Measurements from ENCODE around the gene MIAT.
"Not testable (repeated sequence)": the region's sequence is repeated elsewhere in the genome, so short reads cannot be mapped to it uniquely, and the experiment has no call there.

MIAT gene

GRCh38 chr22:26656891-26657851, at the start of gene MIAT:
Gene MIAT, plus strand, starts transcription at chr22:26657588.
- DNase-seq (ENCODE audit: low read depth, low spot score) = no peak

DNA sequence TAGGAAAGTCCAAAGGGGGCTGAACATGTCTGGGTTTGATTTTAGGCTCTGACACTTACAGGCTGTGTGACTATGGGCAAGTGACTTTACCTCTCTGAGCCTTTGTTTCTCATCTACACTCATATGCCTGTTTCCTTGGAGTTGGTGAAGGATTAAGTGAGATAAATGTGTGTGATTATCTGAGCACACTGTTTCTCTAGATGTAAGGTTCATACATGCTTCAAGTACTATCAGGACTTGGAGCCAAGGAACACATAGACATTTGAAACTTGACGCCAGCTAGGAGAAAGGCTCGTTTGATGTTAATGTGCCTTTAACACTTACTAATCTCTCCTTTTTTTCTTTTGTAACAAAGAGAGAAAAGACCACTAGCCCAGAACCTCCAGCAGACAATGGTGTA, 49.3 kb upstream of the MIAT start:
- DNase-seq (ENCODE audit: low read depth, low spot score) = no peak

DNA sequence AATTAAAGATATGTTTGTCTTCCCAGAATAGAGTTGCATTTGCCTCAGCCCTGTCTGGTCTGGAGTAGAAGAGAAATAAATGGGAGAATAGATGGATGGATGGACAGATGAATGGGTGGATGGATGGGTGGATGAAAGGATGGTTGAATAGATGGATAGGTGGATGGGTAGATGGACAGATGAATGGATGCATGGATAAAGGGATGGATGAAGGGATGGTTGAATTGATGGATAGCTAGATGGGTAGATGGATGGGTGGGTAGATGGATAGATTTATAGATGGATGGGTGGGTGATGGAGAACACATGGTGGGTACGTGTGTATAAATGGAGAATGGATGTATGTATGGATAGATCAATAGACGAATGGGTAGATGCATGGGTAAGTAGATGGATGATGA, 48.1 kb upstream of the MIAT start:
- DNase-seq (ENCODE audit: low read depth, low spot score) = no peak

DNA sequence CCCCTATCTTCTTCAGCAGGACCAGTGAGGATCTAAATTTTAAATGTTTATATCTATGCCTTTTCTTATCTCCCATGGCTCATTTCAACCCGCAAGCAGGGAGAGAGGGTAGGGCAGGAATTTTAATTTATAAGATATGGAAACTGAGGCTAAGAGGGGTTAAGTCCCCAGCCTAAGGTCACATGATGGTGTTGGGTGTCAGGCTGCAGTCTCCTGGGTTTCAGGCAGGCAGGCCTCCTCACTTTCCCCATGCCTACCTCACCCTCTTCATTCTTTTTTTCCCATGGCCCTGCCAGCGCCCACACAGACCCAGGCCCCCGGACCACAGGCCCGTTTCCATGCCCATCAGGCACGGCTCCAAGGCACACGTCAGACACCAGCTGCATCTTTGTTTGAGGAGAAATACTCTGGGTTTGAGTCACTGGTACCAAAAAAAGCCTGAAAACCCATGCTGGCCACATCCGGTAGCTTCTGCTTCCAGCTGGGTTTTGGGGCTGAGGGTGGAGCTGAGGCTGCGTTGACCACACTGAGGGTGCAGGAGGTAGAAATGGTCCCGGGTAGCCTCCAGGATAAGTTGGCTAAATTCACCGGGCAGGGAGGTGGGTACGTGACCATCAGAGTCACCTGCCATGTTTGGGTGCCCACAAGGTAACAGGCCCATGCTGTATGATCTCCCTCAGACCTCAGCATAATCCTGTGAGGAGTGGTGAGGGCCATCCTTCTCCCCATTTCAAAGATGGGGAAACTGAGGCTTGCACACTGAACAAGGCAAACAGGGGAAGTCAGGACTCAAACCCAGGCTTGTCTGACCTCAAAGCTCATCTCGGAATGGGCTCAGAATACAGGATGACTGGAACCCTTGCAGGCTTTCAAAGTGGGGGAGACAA, 47.1 kb upstream of the MIAT start:
- DNase-seq (ENCODE audit: low read depth, low spot score) = peak; percentile 54

GRCh38 chr22:26610996-26611395, 46.4 kb upstream of the MIAT start:
- no peak for DNase-seq (ENCODE audit: low read depth, low spot score)

GRCh38 chr22:26612652-26613051, 44.7 kb upstream of the MIAT start:
- no peak for DNase-seq (ENCODE audit: low read depth, low spot score)

DNA sequence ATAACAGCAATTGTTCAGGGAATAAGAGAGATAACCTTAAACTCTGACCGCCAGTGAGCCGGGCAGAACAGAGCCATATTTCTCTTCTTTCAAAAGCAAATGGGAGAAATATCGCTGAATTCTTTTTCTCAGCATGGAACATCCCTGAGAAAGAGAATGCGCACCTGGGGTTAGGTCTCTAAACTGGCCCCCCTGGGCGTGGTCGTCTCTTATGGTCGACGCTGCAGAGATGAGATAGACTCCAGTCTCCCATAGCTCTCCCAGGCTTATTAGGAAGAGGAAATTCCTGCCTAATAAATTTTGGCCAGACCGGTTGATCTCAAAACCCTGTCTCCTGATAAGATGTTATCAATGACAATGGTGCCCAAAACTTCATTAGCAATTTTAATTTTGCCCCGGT, 43.6 kb upstream of the MIAT start:
- not testable (repeated sequence) for DNase-seq (ENCODE audit: low read depth, low spot score)

- no peak for DNase-seq (ENCODE audit: low read depth, low spot score)
Observed at GRCh38 chr22:26614322-26614721, 43.1 kb upstream of the MIAT start.

DNA sequence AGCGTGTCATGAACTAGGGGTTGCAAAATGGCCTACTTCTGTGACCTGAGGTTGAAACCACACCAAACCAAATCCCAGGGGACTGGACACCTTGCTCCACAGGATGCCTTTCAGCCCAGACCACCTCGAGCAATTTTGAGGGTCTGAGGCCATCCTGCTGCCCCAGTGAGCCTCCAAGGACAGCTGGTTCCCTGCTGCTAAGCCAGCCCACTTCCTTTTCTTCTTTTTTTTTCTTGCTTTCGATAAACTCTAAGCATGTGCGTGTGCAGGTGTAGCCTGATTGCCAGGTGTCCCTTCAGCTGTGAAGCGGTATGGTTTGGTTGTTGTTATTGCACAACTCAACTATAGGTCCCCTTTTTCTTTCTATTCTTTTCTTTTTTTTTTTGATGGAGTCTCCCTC, 42.2 kb upstream of the MIAT start:
- DNase-seq (ENCODE audit: low read depth, low spot score) = no peak

DNA sequence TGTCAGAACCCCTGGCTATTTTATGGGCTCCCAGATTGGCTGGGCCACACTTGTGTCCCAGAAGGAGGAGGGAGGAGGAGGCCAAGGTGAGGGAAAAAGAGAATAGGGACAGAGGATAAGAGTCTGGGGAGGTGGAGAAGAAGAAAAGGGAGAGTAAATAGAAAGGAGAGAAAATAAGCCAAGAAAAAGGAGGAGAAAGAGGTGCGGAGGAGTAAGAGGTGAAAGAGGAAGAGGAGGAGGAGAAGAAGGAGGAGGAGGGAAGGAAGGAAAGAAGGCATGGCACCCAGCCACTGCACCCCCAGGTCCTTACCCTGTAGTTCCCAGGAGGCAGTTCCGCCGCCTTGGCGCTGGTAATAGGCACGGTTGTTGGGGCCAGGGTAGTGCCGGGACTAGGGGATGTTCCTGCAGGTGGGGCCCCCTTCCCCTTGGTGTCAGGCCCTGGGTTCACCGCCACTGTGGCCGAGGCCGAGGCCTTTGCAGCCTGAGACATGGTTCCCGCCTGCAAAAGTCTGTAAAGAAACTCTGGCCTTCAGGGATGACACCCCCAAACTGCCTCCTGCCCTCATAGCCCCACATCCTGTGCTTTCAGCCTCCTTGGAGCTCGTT, 41.5 kb upstream of the MIAT start:
- no peak for DNase-seq (ENCODE audit: low read depth, low spot score)

DNA sequence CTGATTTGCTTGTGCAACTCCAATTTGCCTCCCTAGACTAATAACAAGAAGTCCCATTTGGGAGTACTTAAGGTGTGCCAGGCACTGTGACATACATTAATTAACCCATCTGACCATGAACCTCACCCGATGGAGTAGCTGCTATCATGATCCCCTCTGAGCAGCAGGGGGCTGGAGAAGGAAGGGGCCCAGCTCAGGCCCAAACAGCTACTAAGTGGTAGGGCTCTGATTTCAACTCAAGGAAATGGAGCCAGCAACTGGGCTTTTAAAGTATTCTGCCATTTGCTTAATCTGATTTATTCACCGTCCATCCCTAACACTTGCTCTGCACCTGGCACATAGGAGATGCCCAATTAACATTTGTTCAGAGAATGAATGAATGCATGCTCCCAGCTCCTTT, 40.7 kb upstream of the MIAT start:
- DNase-seq (ENCODE audit: low read depth, low spot score) = no peak

DNA sequence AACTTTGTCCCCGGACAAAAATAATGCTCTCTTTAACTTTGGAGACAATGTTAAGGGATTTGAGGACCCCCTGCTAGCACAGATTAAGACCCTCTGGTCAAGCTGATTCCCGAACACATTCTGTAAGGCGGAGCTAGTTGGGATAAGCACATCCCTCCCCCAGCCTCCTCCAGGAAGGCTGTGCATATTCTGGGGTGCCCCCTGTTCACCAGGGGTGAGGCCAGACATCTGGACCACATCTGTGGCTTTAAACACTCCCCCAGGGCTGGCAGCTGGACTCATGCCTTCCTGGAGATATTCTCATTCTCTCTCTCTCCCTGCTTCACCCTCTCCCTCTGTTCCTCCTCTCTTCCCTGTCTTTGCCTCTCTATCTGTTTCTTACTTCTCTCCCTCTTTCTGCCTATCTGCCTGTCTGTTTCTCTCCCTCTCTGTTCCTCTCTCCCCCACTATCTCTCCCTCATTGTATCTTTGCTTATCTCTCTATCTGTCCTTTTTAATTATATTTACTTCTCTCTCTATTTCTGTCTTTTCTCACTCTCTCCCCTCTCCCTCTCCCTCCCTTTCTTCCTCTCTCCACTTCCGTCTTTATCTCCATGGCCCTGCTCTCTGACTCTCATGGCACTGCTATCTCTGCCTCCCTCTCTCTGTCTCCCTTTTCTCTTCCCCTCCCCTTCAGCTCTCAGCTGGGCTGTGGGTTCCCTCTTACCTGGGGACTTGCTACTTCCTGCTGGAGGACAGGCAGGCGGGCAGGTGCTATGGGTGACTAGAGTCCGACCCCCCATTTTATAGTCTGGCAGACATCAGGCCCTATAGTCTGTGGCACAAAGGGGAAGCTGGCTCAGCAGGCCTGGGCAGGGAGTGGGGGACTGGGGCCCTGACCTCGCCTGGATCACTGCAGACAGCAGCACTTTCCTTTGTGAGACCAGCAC, 39.9 kb upstream of the MIAT start, which contains the start of gene CRYBB1:
Gene CRYBB1 (minus strand): TSS at position 757 of the 929 bp plus-strand sequence. CDS start 1,708 bp downstream, outside the sequence.
- no peak for DNase-seq (ENCODE audit: low read depth, low spot score)

- DNase-seq (ENCODE audit: low read depth, low spot score) = no peak
Observed at GRCh38 chr22:26618455-26618854, 38.9 kb upstream of the MIAT start.

GRCh38 chr22:26619510-26619909, 37.9 kb upstream of the MIAT start:
- no peak for DNase-seq (ENCODE audit: low read depth, low spot score)

DNA sequence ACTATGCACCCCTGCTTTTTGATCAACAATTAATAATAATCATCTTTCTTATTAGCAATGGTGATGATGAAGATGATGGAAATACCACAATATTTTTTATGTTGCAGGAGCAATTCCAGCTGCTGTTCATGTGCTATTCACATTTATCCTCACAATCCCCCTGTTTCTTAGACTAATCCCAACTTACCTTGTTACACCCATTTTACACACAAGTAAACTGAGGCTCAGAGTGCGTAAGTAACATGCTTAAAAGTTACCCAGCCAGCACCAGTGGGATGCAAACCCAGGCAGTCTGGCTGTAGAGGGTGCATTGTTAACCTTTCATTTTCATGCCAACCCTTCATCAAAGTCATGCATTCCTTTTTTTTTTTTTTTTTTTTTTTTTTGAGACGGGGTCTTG, 37.2 kb upstream of the MIAT start:
- DNase-seq (ENCODE audit: low read depth, low spot score) = no peak

- no peak for DNase-seq (ENCODE audit: low read depth, low spot score)
Observed at GRCh38 chr22:26621663-26622062, 35.7 kb upstream of the MIAT start, which contains the start of gene CRYBA4. Gene CRYBA4, plus strand, starts transcription at chr22:26621963. Its CDS starts 634 bp downstream, at chr22:26622597.

DNA sequence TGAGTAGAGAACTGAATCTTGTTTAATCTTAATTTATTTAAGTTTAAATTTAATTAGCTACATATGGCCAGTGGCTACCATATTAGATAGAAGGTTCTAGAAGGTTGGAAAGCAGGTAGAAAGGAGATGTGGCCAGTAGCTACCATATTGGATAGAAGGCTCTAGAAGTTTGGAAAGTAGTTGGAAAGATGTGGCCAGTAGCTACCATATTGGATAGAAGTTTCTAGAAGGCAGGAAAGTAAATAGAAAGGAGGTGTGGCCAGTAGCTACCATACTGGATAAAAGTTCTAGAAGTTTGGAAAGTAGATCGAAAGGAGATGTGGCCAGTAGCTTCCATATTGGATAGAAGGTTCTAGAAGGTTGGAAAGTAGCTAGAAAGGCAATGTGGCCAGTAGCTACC, 33.4 kb upstream of the MIAT start:
- no peak for DNase-seq (ENCODE audit: low read depth, low spot score)

DNA sequence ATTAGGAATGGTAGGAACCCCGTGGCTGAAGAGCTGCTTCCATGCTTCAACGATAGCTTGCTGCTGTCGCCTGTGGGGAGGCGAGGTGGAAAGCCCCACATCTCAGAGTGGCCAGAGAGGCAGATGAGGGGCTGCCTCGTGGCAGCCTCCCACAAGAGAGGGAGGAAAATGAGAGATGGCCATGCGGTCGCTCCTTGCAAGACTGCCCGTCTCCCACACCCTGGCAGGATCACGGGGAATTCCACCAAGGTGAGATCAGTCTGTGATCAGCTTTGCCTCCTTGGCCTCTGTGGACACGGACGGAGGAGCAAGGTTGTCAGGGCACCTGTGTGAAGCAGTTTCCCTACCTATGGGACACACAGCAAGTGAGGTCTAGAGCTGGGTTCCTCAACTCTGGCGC, 32.6 kb upstream of the MIAT start:
- no peak for DNase-seq (ENCODE audit: low read depth, low spot score)

DNA sequence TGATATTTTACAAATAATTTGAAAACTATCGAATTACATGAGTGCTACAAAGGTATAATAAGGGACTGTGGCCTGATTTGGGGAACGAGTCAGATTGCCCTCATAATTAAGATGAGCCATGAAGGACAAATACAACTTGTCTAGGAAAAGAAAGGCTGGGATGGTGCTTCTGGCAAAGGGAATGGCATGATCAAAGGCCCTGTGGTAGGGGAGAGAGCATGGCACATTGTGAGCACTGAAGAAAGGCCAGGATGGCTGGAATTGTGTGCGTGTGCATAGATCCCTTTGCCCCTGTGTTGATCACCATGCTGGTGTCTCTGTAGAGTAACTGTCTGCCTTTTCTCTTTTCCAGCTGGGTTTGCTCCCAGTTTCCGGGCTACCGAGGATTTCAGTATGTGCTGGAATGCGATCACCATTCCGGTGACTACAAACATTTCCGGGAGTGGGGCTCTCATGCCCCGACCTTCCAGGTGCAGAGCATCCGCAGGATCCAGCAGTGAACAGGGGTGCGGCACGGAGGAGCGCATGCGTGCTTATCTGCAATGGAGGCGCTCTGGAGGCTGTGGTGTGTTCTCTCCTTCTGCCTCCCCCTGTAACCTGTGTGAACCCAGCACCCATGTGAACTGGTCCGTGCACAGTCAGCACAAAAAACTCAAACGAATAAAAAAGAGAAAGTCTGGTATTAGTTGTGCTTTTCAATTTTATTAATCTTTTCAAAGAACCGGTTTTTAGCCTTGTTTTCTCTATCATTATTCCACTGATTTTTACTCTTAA, 27.2 kb upstream of the MIAT start:
- DNase-seq (ENCODE audit: low read depth, low spot score) = no peak

DNA sequence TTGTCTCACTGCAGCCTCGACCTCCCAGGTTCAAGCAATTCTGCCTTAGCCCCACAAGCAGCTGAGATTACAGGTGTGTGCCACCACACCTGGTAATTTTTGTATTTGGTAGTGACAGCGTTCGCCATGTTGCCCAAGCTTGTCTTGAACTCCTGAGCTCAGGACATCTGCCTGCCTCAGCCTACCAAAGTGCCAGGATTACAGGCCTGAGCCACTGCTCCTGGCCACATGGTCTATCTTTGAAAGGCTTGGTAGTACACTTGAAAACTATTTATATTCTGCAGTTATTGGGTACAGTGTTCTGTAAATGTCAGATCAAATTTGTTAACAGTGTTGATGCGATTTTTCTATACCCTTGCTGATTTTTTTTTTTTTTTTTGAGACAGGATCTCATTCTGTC, 26.1 kb upstream of the MIAT start:
- no peak for DNase-seq (ENCODE audit: low read depth, low spot score)

Measured in smooth muscle cell of the brain vasculature (primary cell).